Neural cell (in vitro differentiated cells): ENCODE measurements around the gene DEUP1.

Experiments
- REST ChIP-seq: IDR thresholded peaks from 2 replicates; pipeline ENCODE4 v1.6.1; 2012; ENCODE audit warnings: borderline replicate concordance
- TF ChIP-seq, protein P1 (sequence below): fragments of 450-650 bp; IDR thresholded peaks from 2 replicates; pipeline ENCODE4 v1.5.1; 2014; ENCODE audit warnings: antibody characterized with exemption, mild to moderate bottlenecking, moderate library complexity; ENCODE audit not compliant: poor library complexity, severe bottlenecking

- TF ChIP-seq, protein P1, sequence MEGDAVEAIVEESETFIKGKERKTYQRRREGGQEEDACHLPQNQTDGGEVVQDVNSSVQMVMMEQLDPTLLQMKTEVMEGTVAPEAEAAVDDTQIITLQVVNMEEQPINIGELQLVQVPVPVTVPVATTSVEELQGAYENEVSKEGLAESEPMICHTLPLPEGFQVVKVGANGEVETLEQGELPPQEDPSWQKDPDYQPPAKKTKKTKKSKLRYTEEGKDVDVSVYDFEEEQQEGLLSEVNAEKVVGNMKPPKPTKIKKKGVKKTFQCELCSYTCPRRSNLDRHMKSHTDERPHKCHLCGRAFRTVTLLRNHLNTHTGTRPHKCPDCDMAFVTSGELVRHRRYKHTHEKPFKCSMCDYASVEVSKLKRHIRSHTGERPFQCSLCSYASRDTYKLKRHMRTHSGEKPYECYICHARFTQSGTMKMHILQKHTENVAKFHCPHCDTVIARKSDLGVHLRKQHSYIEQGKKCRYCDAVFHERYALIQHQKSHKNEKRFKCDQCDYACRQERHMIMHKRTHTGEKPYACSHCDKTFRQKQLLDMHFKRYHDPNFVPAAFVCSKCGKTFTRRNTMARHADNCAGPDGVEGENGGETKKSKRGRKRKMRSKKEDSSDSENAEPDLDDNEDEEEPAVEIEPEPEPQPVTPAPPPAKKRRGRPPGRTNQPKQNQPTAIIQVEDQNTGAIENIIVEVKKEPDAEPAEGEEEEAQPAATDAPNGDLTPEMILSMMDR, result no peak
- no peak for TF ChIP-seq REST
Observed at GRCh38 chr11:93288767-93289166, 41.8 kb upstream of the DEUP1 start.
